Neural crest cell (in vitro differentiated cells): ENCODE measurements around the gene CNGA3. TPM values are rescaled to one million over a fixed set of nuclear protein-coding genes. Genes with fewer than 3 reads are reported as not detected.

Source experiments
- DNase-seq: peaks from one replicate; pipeline ENCODE4 v3.0.0; 2021; ENCODE audit warnings: low read depth, mixed read lengths, low spot score
- H3K27ac Mint-ChIP-seq: one replicate; pipeline ENCODE4 v1.8.0; 2021; ENCODE audit warnings: mild to moderate bottlenecking, mixed read lengths; ENCODE audit not compliant: unreplicated experiment
- H3K27me3 Mint-ChIP-seq: 2 replicates; pipeline ENCODE4 v1.8.0; 2021; ENCODE audit warnings: low read depth, mild to moderate bottlenecking, mixed read lengths
- H3K36me3 Mint-ChIP-seq: 2 replicates; pipeline ENCODE4 v1.8.0; 2021; ENCODE audit warnings: low read depth, mild to moderate bottlenecking, mixed read lengths
- H3K4me1 Mint-ChIP-seq: 2 replicates; pipeline ENCODE4 v1.8.0; 2021; ENCODE audit warnings: mixed read lengths
- H3K4me3 Mint-ChIP-seq: one replicate; pipeline ENCODE4 v1.8.0; 2021; ENCODE audit warnings: mild to moderate bottlenecking, mixed read lengths
- H3K9me3 Mint-ChIP-seq: 2 replicates; pipeline ENCODE4 v1.8.0; 2021; ENCODE audit warnings: mixed read lengths
- total RNA-seq: library from RNA; stranded (reverse); gene quantifications from 2 replicates; pipeline ENCODE4 v1.2.1, GENCODE V29; 2021
- TF ChIP-seq, protein P1 (sequence below): fragments of 200-600 bp; sonication (generic); conservative IDR thresholded peaks from 2 replicates; pipeline ENCODE4 v1.5.0; 2021; ENCODE audit warnings: antibody characterized with exemption, mild to moderate bottlenecking

Gene CNGA3
- total RNA-seq, 1 donor from 2014 or later, result 0.72 TPM

DNA sequence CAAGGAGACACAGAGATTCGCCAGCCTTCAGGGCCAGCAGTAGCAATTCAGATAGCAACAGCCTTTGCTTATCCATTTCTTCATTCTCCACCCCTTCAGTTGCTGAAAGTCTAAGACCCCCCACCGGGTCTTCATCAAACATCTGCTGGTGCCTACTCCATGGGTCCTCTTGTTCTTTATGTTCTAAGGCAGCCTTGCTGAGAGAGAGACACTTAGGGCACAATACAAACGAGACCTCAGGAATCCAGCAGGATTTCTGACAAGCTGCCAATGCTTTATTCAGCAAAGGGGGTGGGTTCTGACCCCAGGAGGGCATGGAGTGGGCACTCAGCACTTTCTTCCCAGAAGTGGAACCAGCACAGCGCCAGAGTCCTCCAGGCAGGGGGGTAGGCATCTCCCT lies 36.2 kb upstream of the CNGA3 start:
- Mint-ChIP-seq H3K27ac (no peak overlapping the region), H3K27me3 (peaks cover 3% of the 10 kb centered on the region), H3K9me3 (no peaks in the 10 kb centered on the region), H3K4me1 (no peaks in the 10 kb centered on the region), H3K4me3 (no peak overlapping the region), H3K36me3 (no peaks in the 10 kb centered on the region)
- TF ChIP-seq, protein P1, sequence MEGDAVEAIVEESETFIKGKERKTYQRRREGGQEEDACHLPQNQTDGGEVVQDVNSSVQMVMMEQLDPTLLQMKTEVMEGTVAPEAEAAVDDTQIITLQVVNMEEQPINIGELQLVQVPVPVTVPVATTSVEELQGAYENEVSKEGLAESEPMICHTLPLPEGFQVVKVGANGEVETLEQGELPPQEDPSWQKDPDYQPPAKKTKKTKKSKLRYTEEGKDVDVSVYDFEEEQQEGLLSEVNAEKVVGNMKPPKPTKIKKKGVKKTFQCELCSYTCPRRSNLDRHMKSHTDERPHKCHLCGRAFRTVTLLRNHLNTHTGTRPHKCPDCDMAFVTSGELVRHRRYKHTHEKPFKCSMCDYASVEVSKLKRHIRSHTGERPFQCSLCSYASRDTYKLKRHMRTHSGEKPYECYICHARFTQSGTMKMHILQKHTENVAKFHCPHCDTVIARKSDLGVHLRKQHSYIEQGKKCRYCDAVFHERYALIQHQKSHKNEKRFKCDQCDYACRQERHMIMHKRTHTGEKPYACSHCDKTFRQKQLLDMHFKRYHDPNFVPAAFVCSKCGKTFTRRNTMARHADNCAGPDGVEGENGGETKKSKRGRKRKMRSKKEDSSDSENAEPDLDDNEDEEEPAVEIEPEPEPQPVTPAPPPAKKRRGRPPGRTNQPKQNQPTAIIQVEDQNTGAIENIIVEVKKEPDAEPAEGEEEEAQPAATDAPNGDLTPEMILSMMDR, result no peak
- DNase-seq, result no peak

DNA sequence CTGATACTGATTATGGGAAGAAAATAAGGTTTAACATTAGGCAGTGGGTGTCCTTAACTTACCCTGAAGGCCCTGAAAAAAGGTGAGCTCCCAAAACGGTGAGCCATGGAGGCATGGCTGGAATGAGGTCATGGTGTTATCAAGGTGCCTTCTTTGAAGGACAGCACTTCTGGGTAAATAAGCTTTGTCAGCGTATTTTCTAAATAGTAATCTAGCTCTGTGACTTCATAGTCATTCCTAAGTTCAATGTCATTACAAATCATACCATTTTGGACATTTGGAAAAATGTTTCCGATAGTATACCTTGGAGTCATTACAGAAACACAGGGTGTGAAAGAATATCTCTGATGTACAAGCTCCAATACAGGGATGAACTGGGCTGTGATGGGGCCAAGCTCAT lies 35.2 kb upstream of the CNGA3 start:
- TF ChIP-seq, protein P1, result no peak
- DNase-seq, result no peak
- no peak overlapping the region for H3K27ac Mint-ChIP-seq
- no peak overlapping the region for H3K4me3 Mint-ChIP-seq
- no peaks in the 10 kb centered on the region for H3K27me3 Mint-ChIP-seq
- no peaks in the 10 kb centered on the region for H3K9me3 Mint-ChIP-seq
- no peaks in the 10 kb centered on the region for H3K4me1 Mint-ChIP-seq
- no peaks in the 10 kb centered on the region for H3K36me3 Mint-ChIP-seq

DNA sequence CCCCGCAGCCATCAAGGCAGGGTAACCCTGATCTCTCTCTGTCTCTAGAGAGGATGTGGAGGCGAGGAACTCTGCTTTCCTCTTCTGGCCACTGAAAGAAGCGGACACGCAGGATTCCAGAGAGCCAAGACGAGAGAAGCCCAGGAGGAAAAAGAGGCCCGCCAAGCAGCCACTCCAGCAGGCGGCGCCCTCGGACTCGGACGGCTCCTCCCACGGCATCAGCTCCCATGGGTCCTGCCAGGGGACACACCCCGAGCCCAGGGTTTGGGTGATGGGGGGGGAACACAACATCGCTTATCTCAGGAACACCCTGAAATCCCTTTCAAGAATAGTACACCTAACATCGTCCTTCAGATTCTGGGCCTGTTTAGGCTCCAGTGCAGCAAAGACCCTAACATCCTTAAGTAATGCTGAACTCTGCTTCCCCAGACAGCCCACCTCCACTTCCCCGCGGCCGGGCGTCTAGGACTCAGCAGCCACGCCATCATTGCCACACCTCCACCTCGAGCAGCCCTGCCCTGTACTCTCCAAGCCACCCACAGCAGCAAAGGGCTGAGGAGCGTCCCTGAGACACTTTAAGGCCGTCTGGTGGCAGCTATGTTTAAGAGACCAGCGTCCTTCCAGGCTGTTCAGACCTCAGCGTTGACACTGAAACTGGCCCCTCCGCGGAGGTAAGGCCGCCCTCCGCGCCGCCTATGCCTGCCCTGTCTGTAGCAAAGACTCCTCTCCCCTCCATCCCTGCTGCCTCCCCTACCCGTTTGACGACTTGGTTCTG lies 34.3 kb upstream of the CNGA3 start:
- no peaks in the 10 kb centered on the region for H3K9me3 Mint-ChIP-seq
- DNase-seq, result no peak
- H3K27ac Mint-ChIP-seq, result no peak overlapping the region
- H3K4me3 Mint-ChIP-seq, result no peak overlapping the region
- no peaks in the 10 kb centered on the region for H3K4me1 Mint-ChIP-seq
- TF ChIP-seq, protein P1, result no peak
- H3K27me3 Mint-ChIP-seq, result no peaks in the 10 kb centered on the region
- no peaks in the 10 kb centered on the region for H3K36me3 Mint-ChIP-seq

DNA sequence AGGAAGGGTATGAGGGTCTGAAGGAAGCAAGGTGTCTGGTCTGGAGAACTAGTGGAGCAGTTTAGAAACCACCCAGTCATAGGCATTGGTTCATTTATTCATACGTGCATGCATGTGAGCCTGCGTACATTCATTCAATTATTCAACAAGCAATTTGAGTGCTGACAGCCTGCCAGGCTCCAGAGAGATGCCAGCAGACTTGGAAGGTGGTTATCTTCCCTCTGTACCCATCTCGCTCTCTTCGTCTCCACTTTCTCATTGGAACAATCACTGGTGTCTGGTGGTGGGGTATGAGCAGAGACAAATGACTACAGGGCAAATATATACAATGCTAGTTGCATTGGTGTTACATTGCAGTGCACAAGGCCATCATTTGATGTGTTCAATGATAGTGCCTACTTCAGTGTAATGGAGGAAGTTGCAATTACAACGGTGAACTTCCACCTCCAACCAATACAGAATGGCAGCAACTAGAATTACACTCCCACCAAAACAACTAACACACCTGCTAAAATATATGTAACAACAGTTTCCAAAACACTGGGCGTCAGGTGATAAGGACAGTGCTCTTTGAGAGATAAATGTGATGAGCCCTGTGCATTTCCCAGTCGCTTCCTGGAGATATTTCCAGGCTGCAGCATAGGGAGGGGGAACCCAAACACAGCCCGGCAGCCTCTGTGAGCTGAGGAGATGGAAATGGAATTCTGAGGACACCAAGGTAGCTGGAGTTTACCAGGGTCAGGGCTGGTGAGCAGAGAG lies 32.6 kb upstream of the CNGA3 start:
- no peaks in the 10 kb centered on the region for H3K4me1 Mint-ChIP-seq

DNA sequence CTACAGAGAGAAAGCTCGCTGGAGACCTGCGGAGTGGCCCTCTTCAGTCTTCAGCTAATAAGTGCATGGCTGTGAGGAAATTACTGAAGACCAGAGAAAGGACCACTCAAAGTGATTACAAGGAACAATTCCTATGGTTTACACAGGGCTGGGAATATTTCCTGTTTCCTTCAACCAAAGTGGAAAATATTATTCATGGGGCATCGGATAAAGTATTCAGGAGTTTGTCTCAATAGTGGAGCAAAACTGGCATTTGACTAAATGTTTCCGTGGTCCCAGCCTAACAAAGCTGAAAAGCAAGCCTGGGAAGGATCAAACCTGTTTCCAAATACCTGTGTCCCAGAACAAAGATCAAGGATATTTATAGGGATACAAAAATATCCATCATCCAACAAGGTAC lies 32.0 kb upstream of the CNGA3 start:
- TF ChIP-seq, protein P1, result no peak
- Mint-ChIP-seq H3K27me3 (no peaks in the 10 kb centered on the region), H3K27ac (no peak overlapping the region), H3K4me3 (no peak overlapping the region), H3K9me3 (peaks cover 7% of the 10 kb centered on the region), H3K36me3 (peaks cover 8% of the 10 kb centered on the region), H3K4me1 (no peaks in the 10 kb centered on the region)
- no peak for DNase-seq

More for the DNA sequence above, 32.6 kb upstream of the CNGA3 start:
- TF ChIP-seq, protein P1, result no peak
- DNase-seq, result no peak
- H3K27me3 Mint-ChIP-seq, result no peaks in the 10 kb centered on the region
- peaks cover 3% of the 10 kb centered on the region for H3K9me3 Mint-ChIP-seq
- peaks cover 4% of the 10 kb centered on the region for H3K36me3 Mint-ChIP-seq
- H3K27ac Mint-ChIP-seq, result no peak overlapping the region
- no peak overlapping the region for H3K4me3 Mint-ChIP-seq
